GM21390 (cell line): ENCODE results near the gene MAPK11.

Source experiments
- ATAC-seq: cut with Tn5 transposase; IDR thresholded peaks from one replicate; pipeline ENCODE4 v1.9.1; 2021; ENCODE audit not compliant: unreplicated experiment

MAPK11 gene

GRCh38 chr22:50308597-50308935, 38.4 kb upstream of the MAPK11 start:
- ATAC-seq, result no peak

DNA sequence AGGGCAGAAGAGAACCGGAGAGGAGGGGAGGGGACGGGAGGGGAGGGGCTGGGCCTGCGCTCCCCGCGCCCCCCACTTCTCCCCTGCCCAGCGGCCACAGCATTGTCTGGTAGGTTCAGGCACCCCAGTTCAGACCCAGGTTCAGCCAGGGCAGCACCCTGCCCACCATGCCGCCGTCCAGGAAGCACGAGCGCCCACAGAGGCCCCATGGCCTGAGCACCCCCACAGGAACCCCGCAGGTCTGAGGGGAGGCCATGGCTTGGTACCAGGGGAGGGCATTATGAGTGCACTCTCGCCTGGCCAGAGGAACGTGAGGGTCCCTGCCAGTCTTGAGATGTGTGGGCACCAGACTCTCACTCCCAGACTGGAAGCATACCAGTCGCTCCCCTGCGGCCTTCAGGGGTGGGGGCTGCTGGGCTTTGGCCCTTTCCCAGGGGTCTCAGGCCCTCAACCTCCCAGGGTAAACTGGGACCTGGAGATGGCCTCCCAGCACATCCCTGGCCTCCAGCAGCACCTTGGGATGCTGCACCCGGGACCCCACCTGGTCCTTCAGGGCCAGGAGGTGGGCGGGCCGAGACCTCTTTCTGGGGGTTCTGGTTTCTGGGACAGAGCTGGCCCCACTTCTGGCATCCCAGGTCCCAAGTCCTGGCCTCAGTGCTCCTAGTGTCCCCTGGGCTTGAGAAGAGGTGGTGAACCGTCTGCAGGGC, 37.9 kb upstream of the MAPK11 start:
- ATAC-seq, result no peak

DNA sequence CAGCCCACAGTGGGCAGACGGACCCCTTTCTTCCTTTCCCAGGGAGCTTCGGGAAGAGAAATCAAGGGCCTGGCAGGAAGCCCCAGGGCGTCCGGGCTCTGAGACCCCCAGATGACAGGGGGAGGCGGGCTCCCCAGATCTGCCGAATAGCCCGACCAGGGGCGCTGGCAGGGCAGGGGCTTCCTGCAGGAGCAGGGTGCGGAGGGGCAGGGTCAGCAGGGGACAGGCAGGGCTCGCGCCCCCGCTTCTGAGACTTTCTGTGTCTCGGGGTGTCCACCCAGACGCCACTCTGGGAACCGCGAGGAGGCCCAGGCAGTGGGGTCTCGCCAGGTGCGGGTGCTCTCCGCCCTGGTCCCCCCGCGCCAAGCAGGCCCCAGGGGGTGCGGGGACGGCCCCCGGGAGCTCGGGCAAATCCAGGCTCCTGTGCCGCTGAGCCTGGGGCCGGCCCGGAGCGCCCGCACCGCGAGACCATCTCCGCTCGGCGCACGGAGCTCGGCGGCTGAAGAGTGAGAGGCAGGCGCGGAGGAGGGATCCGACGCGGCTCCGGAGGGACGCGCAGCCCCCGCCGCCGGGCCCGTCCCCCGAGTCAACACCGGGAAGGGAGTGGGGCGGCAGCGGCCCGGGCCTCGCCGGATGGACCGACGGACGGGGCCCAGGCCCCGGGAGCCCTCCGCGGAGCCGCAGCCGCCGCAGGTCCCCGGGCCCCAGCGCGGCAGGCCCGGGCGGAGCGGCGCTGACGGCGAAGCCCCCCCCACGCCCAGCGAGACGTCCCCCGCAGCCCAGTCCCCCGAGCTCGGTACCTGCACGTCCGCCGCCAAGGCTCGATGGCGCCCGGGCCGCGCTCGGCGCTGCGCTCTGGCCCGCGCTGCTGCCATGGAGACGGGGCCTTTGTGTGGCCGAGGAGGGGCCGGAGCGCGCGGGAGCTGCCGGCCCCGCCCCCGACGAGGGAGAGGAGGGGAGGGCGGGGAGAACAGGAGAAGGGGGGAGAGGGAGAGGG, 36.9 kb upstream of the MAPK11 start, which contains the start of gene PLXNB2:
TSS of gene PLXNB2 (minus strand) at position 894 of the 997 bp plus-strand sequence. CDS start 17,062 bp downstream, outside the sequence.
- ATAC-seq, result no peak

DNA sequence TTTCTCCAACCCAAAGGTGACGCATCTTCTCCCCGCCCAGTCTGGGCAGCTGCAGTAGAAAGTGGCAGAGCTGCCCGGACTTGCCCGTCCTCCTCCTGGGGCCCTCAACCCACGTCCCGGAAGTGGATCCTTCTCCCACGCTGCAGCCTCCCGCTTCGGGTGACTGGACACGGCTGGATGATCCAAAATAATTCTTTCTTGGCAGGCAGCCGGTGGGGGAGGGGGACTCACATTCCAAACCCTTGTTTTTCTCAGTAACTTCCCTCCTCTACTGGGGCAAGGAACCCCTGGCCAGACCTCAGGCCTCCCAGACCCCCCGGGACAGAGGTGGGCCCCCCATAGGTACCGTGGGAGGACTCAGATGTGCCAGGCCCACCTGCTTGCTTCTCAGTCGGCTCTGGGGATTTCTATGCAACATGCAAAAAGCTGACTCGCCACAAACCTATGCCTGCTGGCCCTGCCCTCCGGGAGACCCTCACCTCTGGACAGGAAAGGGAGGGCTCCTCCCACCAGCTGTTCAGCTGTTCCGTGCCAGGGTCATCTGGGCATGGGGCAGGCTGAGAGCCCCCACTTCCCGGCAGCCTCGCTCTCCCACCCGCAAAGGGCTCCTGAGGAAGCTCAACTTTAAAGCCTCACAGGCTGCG, 35.9 kb upstream of the MAPK11 start:
- ATAC-seq, result no peak

- ATAC-seq, result no peak
These were observed 35.3 kb upstream of the MAPK11 start for GRCh38 chr22:50305393-50305922.

- no peak for ATAC-seq
These were observed 34.6 kb upstream of the MAPK11 start for GRCh38 chr22:50304528-50305392.

DNA sequence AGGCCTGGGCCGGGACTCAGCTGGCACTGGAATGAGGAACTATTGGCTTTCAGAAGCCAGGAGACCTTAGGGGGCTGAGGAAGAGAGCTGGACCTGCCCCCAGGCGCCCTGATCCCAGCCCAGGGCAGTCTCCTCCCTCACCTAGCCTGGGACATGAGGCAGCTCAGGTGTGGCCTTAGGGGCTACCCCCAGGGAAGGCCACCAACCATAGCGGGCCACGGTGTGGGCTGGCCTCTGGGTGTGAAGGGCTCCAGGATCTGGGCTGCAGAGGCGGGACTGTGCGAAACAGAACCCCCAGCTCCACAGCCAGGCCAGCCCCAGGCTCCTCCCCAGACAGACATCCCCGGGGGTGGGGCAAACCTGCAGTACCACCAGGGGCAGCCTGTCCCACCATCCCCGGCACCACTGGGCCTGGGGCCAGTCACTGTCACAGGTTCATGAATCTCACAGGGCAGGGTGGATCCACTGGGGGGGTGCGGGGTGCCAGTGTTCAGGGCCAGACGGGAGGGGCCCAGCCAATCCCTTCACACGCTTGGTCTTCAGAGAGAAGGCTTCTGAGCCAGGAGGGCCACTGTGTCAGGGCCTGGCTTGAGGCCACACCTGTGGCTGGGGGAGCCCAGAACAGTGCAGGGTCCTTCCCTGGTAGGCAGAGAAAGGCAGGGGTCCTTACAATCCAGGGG, 33.8 kb upstream of the MAPK11 start:
- ATAC-seq, result no peak

DNA sequence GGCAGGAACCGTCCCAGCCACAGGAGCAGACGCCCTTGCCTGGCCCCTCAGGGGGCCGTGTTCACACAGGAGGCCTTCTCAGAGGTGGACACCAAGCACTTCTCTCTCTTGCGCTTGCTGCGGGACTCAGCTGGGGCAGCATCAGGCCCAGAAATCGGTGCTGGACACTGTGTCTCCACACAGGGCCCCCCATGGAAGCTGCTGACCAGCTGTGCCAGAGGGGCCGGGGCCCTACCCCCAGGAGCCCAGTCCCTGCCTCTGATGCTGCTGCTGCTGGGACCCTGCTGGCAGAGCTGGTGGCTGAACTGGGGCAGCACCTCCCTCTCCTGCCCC, 33.3 kb upstream of the MAPK11 start:
- ATAC-seq, result no peak

DNA sequence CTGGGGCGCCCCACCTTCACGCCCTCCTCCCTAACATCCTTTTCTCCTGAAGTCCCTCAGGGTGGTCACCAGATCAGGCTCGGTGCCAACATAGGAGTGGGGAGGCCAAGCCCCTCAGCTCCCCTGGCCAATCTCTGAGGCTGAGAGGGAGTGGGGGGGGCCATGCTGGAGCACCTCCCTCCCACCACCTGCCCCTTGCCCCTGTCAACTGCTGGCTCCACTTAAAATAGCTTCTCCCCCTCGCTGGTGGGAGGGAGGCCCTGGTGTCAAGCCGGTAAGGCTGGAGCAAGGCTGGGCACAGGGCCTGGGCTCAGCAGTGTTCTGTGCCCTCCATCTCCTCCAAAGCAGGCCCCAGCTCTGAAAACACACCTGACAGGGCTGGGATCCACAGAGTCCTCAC, 32.4 kb upstream of the MAPK11 start:
- no peak for ATAC-seq

DNA sequence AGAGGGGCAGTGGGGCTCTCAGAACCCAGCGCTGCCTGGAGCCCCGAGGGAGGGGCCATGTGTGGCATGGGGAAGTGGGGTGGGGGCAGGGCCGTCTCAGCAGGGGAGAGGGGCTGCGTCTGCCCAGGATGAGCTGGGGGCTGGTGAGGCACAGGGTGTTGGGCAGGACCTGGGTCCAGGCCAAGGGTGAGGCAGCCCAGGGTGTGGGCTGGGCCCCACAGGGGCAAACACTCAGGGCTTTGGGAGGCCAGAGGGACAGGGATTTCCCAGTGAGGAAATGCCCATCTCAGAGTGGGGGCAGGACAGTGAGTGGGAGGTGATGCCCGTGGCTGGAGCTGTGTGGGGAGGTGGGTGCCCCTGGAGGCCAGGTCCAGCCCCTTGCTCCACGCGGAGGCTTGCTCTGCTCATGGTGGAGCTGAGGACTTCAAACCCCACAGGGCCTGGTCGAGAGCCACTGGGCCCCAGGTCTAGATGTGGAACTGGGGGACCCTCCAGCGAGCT, 31.9 kb upstream of the MAPK11 start:
- no peak for ATAC-seq

DNA sequence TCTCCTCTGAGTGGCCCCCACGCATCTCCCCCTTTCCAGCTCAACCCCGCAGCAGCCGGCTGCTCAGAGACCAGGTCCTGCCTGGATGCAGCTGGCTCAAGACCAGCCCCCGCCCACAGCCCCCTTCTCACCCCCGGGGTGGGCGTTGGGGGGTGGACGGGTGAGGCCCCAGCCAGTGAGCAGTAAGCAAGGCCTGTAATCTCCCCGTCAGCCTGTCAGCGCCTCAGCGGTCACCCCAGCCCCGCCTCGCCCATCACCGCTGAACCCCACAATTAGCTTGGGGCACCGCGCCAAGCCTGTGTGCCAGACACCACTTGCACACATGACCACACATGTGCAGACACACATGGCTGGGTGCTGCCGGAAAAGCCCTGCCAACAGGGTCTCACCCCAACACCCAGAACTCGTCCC, 31.4 kb upstream of the MAPK11 start:
- no peak for ATAC-seq

- no peak for ATAC-seq
These were observed 30.6 kb upstream of the MAPK11 start for GRCh38 chr22:50300620-50301257.

GRCh38 chr22:50299785-50300619, 29.8 kb upstream of the MAPK11 start:
- ATAC-seq, result no peak

- ATAC-seq, result no peak
These were observed 29.0 kb upstream of the MAPK11 start for GRCh38 chr22:50298937-50299784.

GRCh38 chr22:50298266-50298637, 28.1 kb upstream of the MAPK11 start:
- no peak for ATAC-seq

- ATAC-seq, result no peak
These were observed 27.5 kb upstream of the MAPK11 start for GRCh38 chr22:50297510-50298265.
